GM23248 (cell line): ENCODE measurements around the gene AEBP1. TPM values are rescaled to one million over a fixed set of nuclear protein-coding genes. Genes with fewer than 3 reads are reported as not detected.
A peak's percentile ranks its signal among the peaks of the same experiment; 100 is the strongest.

Experiments
- DNase-seq: peaks from one replicate; pipeline ENCODE4 v3.0.0-alpha.2; 2015
- H2AFZ ChIP-seq: fragments of 200-600 bp; sonication (generic); 2 replicates; pipeline ENCODE4 v1.6.1; 2016; ENCODE audit warnings: antibody characterized with exemption
- H3F3A ChIP-seq: fragments of 200-600 bp; sonication (generic); 2 replicates; pipeline ENCODE4 v1.6.1; 2016; ENCODE audit warnings: mild to moderate bottlenecking, antibody characterized with exemption, mixed run types; ENCODE audit not compliant: insufficient read depth
- H3K27ac ChIP-seq: fragments of 200-600 bp; sonication (generic); 2 replicates; pipeline ENCODE4 v1.5.1; 2016; ENCODE audit warnings: mild to moderate bottlenecking
- H3K27me3 ChIP-seq: fragments of 200-600 bp; sonication (generic); replicated peaks from 2 replicates; pipeline ENCODE4 v1.6.1; 2016; ENCODE audit warnings: mild to moderate bottlenecking; ENCODE audit not compliant: insufficient read depth
- H3K36me3 ChIP-seq: fragments of 200-600 bp; sonication (generic); 2 replicates; pipeline ENCODE4 v1.6.1; 2016; ENCODE audit warnings: low read depth, mild to moderate bottlenecking
- H3K4me1 ChIP-seq: fragments of 200-600 bp; sonication (generic); 2 replicates; pipeline ENCODE4 v1.6.1; 2016; ENCODE audit warnings: mild to moderate bottlenecking; ENCODE audit not compliant: insufficient read depth
- H3K4me2 ChIP-seq: fragments of 200-600 bp; sonication (generic); one replicate; pipeline ENCODE4 v1.6.1; 2016; ENCODE audit warnings: mild to moderate bottlenecking; ENCODE audit not compliant: unreplicated experiment
- H3K4me3 ChIP-seq: fragments of 200-600 bp; sonication (generic); 2 replicates; pipeline ENCODE4 v1.5.1; 2016; ENCODE audit warnings: mild to moderate bottlenecking
- H3K79me2 ChIP-seq: fragments of 200-600 bp; sonication (generic); 2 replicates; pipeline ENCODE4 v1.6.1; 2016; ENCODE audit warnings: mild to moderate bottlenecking; ENCODE audit not compliant: insufficient read depth
- H3K9ac ChIP-seq: fragments of 200-600 bp; sonication (generic); 2 replicates; pipeline ENCODE4 v1.6.1; 2016; ENCODE audit warnings: mild to moderate bottlenecking
- H3K9me2 ChIP-seq: fragments of 200-600 bp; sonication (generic); 2 replicates; pipeline ENCODE4 v1.6.1; 2016; ENCODE audit warnings: mixed run types, mild to moderate bottlenecking, moderate library complexity; ENCODE audit not compliant: insufficient read depth
- H3K9me3 ChIP-seq: fragments of 200-600 bp; sonication (generic); one replicate; pipeline ENCODE4 v1.6.1; 2017; ENCODE audit warnings: low read depth
- H4K20me1 ChIP-seq: fragments of 200-600 bp; sonication (generic); 2 replicates; pipeline ENCODE4 v1.6.0; 2016; ENCODE audit not compliant: insufficient read depth
- EZH2 ChIP-seq: fragments of 200-600 bp; sonication (generic); IDR thresholded peaks from 2 replicates; pipeline ENCODE4 v1.6.1; 2018; ENCODE audit warnings: antibody characterized with exemption, mild to moderate bottlenecking; ENCODE audit not compliant: insufficient read depth, poor library complexity, severe bottlenecking
- EZH2phosphoT487 ChIP-seq: fragments of 200-600 bp; sonication (generic); IDR thresholded peaks from 2 replicates; pipeline ENCODE4 v1.6.1; 2018; ENCODE audit warnings: antibody characterized with exemption, moderate library complexity, mild to moderate bottlenecking, low read depth; ENCODE audit not compliant: insufficient read depth
- WGBS, 2 experiments: methylation state at CpG; one replicate each; pipeline ENCODE4 v1.1.6; 2015 to 2017; ENCODE audit warnings: low lambda C conversion rate in 2 of 2, low coverage in 1 of 2; ENCODE audit errors: missing lambda C conversion rate in 2 of 2; 5-methylcytosine and 5-hydroxymethylcytosine counted together
- in situ Hi-C: fragments of 300-500 bp; cut with MboI; formaldehyde crosslinking; loops from 2 replicates; pipeline ENCODE4 v1.15.0; 2020
- polyA plus RNA-seq: library from polyadenylated mRNA; unstranded; fragments of >200 nt; fragmentation: Nextera tagmentation; extraction: Ambion mirVana; gene quantifications from 2 replicates; pipeline ENCODE4 v1.2.1, GENCODE V29; 2016
- total RNA-seq: library from RNA; depleted of rRNA; stranded (reverse); fragments of >200 nt; shearing (Covaris generic); gene quantifications from 2 replicates; pipeline ENCODE4 v1.2.3, GENCODE V29; 2014

The AEBP1 gene
- total and polyA plus RNA-seq, 2 experiments from 2014 or later = 46.6 to 53.0 TPM

- TF ChIP-seq EZH2phosphoT487 = no peak
- no peak for TF ChIP-seq EZH2
- Histone ChIP-seq H2AFZ (peak overlapping the region; percentile 95), H3K9ac (peak overlapping the region; percentile 47), H3K4me1 (peaks cover 23% of the 10 kb centered on the region), H3K27ac (peak overlapping the region; percentile 86), H3K9me3 (no peaks in the 10 kb centered on the region), H3K9me2 (no peaks in the 10 kb centered on the region), H4K20me1 (no peaks in the 10 kb centered on the region), H3K79me2 (peaks cover 3% of the 10 kb centered on the region), H3K4me2 (no peak overlapping the region), H3K27me3 (no peaks in the 10 kb centered on the region), H3K36me3 (no peaks in the 10 kb centered on the region), H3F3A (peaks cover 32% of the 10 kb centered on the region), H3K4me3 (no peak overlapping the region)
- in situ Hi-C loops = no loop called here
- 41 to 55% methylated on average over 7 to 10 of the region's 10 CpGs for WGBS, 2 experiments
- peak; percentile 68 for DNase-seq
Measured at GRCh38 chr7:44100458-44101302, 3.5 kb upstream of the AEBP1 start.

- in situ Hi-C loops = no loop called here
- Histone ChIP-seq H3K27ac (peak overlapping the region; percentile 86), H3K4me3 (no peak overlapping the region), H3K9me2 (no peaks in the 10 kb centered on the region), H3K4me1 (peaks cover 30% of the 10 kb centered on the region), H3K79me2 (peaks cover 11% of the 10 kb centered on the region), H3K9ac (peak overlapping the region; percentile 61), H3F3A (peaks cover 32% of the 10 kb centered on the region), H3K9me3 (no peaks in the 10 kb centered on the region), H2AFZ (no peak overlapping the region), H3K36me3 (no peaks in the 10 kb centered on the region), H4K20me1 (no peaks in the 10 kb centered on the region), H3K27me3 (no peaks in the 10 kb centered on the region), H3K4me2 (no peak overlapping the region)
- TF ChIP-seq EZH2 = no peak
- no peak for TF ChIP-seq EZH2phosphoT487
- no peak for DNase-seq
- WGBS, 2 experiments = 67 to 77% methylated on average over 3 of the region's 3 CpGs
Measured at GRCh38 chr7:44101303-44101965, 2.7 kb upstream of the AEBP1 start.

GRCh38 chr7:44101966-44102845, 1.9 kb upstream of the AEBP1 start:
- H3K9me2 ChIP-seq = no peaks in the 10 kb centered on the region
- H2AFZ ChIP-seq = 0 out of 2 replicates have a peak overlapping the region, but pooled peaks have one; percentile 4
- H3K27ac ChIP-seq = peak overlapping the region; percentile 86
- peaks cover 35% of the 10 kb centered on the region for H3K4me1 ChIP-seq
- 34 to 38% methylated on average over 14 of the region's 14 CpGs for WGBS, 2 experiments
- H3K9ac ChIP-seq = peak overlapping the region; percentile 61
- H3K27me3 ChIP-seq = no peaks in the 10 kb centered on the region
- peaks cover 19% of the 10 kb centered on the region for H3K79me2 ChIP-seq
- no peaks in the 10 kb centered on the region for H3K36me3 ChIP-seq
- in situ Hi-C loops = no loop called here
- no peak overlapping the region for H3K4me3 ChIP-seq
- no peak overlapping the region for H3K4me2 ChIP-seq
- H4K20me1 ChIP-seq = no peaks in the 10 kb centered on the region
- TF ChIP-seq EZH2phosphoT487 = no peak
- no peak for TF ChIP-seq EZH2
- peaks cover 32% of the 10 kb centered on the region for H3F3A ChIP-seq
- peak; percentile 97 for DNase-seq
- no peaks in the 10 kb centered on the region for H3K9me3 ChIP-seq

DNA sequence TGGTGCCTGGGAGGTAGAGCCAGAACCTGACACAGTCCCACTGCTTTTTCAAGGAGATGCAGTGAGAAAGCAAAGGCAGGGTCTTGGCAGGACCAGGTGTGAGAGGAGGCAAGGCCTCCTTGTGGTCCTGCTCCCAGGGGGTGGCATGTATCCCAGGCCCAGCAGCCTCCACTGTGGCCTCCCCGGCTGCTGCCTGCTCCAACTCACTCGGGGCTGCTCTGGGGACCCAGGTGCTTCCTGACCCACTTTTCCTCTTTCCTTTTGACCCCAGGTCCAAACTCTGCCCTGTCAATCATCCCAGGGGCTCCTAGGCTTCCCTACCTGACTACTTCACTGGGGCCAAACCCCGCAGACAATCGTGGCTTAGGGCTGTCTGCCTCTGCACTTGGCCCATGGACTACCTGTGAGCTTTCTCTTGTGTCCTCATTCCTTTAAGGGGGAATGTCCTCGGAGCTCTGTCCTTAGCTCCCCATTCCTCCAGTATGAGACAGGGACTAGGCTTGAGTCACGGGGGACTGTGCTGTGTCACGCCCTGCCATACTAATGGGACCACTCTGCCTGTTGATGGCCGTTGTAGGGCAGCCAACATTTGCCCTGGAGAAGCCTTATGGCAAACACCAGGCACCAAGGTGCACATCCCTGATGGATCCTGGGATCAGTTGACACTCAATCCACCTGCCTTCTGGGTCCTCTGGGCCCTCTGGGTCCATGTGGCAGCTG, 1.1 kb upstream of the AEBP1 start:
- H3K4me2 ChIP-seq = no peak overlapping the region

More for the DNA sequence above, 1.1 kb upstream of the AEBP1 start:
- H4K20me1 ChIP-seq = no peaks in the 10 kb centered on the region
- WGBS, 2 experiments = 68 to 75% methylated on average over 8 of the region's 8 CpGs
- H2AFZ ChIP-seq = no peak overlapping the region
- no peak for DNase-seq
- TF ChIP-seq EZH2 = no peak
- no peak for TF ChIP-seq EZH2phosphoT487
- H3K9ac ChIP-seq = peak overlapping the region; percentile 58
- no peak overlapping the region for H3K4me3 ChIP-seq
- H3K4me1 ChIP-seq = peaks cover 35% of the 10 kb centered on the region
- in situ Hi-C loops = no loop called here
- H3K27me3 ChIP-seq = no peaks in the 10 kb centered on the region
- H3K9me2 ChIP-seq = no peaks in the 10 kb centered on the region
- H3K9me3 ChIP-seq = no peaks in the 10 kb centered on the region
- H3F3A ChIP-seq = peaks cover 32% of the 10 kb centered on the region
- H3K27ac ChIP-seq = peak overlapping the region; percentile 86
- peaks cover 26% of the 10 kb centered on the region for H3K79me2 ChIP-seq
- no peaks in the 10 kb centered on the region for H3K36me3 ChIP-seq
